ENCODE data around the gene IMP4. TPM values are rescaled to one million over a fixed set of nuclear protein-coding genes. Genes with fewer than 3 reads are reported as not detected.
A peak's percentile ranks its signal among the peaks of the same experiment; 100 is the strongest.

The IMP4 gene, protein sequence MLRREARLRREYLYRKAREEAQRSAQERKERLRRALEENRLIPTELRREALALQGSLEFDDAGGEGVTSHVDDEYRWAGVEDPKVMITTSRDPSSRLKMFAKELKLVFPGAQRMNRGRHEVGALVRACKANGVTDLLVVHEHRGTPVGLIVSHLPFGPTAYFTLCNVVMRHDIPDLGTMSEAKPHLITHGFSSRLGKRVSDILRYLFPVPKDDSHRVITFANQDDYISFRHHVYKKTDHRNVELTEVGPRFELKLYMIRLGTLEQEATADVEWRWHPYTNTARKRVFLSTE
- total RNA-seq, result 10 to 100 TPM; 77.4 to 95.4 TPM

DNA sequence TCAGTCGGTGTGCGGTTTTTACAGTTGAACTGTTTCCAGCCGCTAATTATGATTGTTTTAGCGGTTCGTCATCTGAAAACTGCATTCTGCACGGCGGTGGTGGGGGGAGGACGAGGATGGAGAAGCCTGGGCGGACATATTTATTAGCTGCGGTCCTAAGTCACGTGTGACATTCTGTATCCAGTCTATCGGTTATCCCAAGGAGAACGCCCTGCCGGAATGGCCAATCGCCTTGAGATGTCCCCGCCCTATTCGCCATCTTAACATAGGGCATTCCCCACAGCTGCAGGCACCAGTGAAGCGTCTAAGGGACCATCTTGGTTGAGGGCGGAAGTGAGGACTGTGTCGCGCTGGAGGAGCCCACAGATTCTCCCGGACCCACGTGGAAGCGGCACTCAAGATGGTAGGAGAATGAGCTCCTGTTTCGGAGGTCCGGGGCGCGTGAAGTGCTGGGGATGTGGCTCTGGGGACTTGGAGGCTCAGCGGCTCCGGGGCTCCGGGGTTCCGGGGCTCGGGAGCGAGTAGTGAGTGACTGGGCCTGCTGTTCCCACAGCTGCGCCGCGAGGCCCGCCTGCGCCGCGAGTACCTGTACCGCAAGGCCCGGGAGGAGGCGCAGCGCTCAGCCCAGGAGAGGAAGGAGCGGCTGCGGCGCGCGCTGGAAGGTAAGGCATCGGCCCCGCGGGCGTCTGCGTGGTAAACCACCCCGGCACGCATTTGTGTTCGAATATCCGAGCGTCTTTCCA is at the start of gene IMP4:
Gene IMP4, plus strand, starts transcription at position 365 of the 743 bp plus-strand sequence. Its CDS starts 36 bp downstream, at position 401.
- peak; percentile 91 to 95 for DNase-seq
- H3K27me3 Mint-ChIP-seq (ENCODE audit: low read depth), result no peaks in the 10 kb centered on the region
- H3K36me3 Mint-ChIP-seq (ENCODE audit: insufficient read depth in 2 of 2), result peaks cover 11 to 16% of the 10 kb centered on the region in 2 donors
- peak; percentile 89 for ATAC-seq (replicated peaks in 1 of 2)
- H3K4me3 Mint-ChIP-seq, result peak within 1 kb of the TSS; percentile 96 to 100
- no peaks in the 10 kb centered on the region for H3K9me3 Mint-ChIP-seq
- H3K4me1 Mint-ChIP-seq (ENCODE audit: low read depth), result peaks cover 27% of the 10 kb centered on the region
- H3K27ac Mint-ChIP-seq, result peak within 1 kb of the TSS; percentile 92

- H3K36me3 Mint-ChIP-seq (ENCODE audit: insufficient read depth in 2 of 2), result no peaks in the 10 kb centered on the region
- H3K4me1 Mint-ChIP-seq (ENCODE audit: low read depth), result no peaks in the 10 kb centered on the region
- no peak for ATAC-seq (replicated peaks in 1 of 2)
- no peak for DNase-seq
- H3K9me3 Mint-ChIP-seq, result no peaks in the 10 kb centered on the region
- no peak overlapping the region for H3K27ac Mint-ChIP-seq
- peaks cover 15% of the 10 kb centered on the region for H3K27me3 Mint-ChIP-seq (ENCODE audit: low read depth)
- H3K4me3 Mint-ChIP-seq, result no peak overlapping the region
Observed at GRCh38 chr2:130300258-130300969, 42.3 kb upstream of the IMP4 start.

DNA sequence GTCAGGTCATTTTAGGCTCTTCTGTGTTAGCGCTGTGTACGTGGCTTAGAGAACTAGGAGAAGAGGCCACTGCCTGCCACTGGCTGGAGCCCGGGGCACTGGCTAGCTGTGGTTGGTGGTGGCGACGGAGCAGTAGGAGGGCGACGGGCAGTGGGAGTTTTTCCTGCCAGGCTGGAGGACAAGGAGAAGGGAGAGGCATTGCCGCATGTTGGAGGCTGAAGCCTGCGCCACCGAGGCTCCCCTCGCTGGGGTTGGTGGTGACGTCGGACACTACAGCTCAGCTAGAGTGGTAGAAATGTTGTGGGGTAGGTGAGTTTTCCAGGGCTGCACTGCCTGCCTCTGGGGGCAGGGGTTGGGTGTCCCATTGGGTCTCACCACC is 41.7 kb upstream of the IMP4 start:
- no peak overlapping the region for H3K4me3 Mint-ChIP-seq
- no peaks in the 10 kb centered on the region for H3K36me3 Mint-ChIP-seq (ENCODE audit: insufficient read depth in 2 of 2)
- ATAC-seq (replicated peaks in 1 of 2), result no peak
- no peaks in the 10 kb centered on the region for H3K9me3 Mint-ChIP-seq
- no peak for DNase-seq
- no peak overlapping the region for H3K27ac Mint-ChIP-seq
- peaks cover 15% of the 10 kb centered on the region for H3K27me3 Mint-ChIP-seq (ENCODE audit: low read depth)
- no peaks in the 10 kb centered on the region for H3K4me1 Mint-ChIP-seq (ENCODE audit: low read depth)

DNA sequence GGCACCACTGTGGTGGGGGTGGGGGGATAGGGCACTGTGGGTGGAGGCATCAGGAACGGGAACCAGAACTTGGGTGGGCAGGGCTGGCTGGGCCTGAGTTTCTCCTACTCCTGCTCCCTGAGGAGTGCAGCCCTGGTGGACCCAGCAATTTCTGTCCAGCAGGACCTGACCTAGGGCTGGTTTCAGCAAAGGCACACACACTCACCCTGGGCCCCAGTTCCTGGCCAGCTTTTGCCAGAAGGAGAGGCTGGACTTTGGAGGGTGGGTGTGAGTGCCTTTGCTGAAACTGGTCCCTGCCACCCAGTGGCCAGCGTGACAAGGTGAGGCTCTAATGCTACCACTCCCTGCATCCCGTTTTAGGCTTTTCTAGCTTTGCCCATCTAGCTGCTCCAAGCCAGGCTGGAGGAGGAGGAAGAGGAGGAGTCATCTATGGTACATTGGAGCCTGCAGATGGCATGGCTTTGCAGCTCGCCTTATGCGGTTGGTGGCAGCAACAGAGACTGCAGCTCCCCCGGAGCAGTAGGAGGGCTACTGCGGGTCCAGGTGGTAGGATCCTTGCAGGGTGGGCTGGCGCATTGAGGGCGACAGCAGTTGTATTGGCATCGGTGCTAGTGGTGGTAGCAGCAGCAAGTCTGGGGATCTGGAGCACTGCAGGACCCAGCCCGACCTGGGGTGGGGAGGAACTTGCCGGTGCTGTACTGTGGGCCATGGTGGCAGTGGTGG is 40.4 kb upstream of the IMP4 start:
- H3K9me3 Mint-ChIP-seq, result no peaks in the 10 kb centered on the region
- peaks cover 23% of the 10 kb centered on the region for H3K27me3 Mint-ChIP-seq (ENCODE audit: low read depth)
- no peaks in the 10 kb centered on the region for H3K4me1 Mint-ChIP-seq (ENCODE audit: low read depth)
- H3K27ac Mint-ChIP-seq, result no peak overlapping the region
- no peak for DNase-seq
- H3K36me3 Mint-ChIP-seq (ENCODE audit: insufficient read depth in 2 of 2), result no peaks in the 10 kb centered on the region
- ATAC-seq (replicated peaks in 1 of 2), result no peak
- H3K4me3 Mint-ChIP-seq, result no peak overlapping the region

- Mint-ChIP-seq H3K4me1 (ENCODE audit: low read depth) (no peaks in the 10 kb centered on the region), H3K36me3 (ENCODE audit: insufficient read depth in 2 of 2) (no peaks in the 10 kb centered on the region), H3K9me3 (no peaks in the 10 kb centered on the region), H3K27ac (no peak overlapping the region), H3K27me3 (ENCODE audit: low read depth) (peaks cover 26% of the 10 kb centered on the region), H3K4me3 (no peak overlapping the region)
- ATAC-seq (replicated peaks in 1 of 2) (no peak), DNase-seq (no peak)
Observed at GRCh38 chr2:130303169-130303568, 39.5 kb upstream of the IMP4 start.

DNA sequence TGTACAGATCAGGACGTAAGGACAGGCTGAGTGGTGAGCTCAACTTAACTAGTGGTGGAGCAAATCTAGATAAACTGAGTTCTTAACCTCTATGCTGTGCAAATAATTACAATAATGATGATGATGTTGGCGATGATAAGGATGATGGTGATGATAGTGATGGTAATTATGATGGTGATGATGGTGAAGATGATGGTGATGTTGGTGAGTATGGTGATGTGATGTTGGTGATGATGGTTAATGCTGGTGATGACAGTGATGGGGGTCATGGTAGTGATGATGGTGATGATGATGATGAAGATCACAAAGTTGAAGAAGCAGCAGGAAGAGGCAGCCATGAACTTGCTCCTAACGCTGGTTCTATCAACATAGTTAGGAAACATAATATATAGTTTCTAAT is 38.0 kb upstream of the IMP4 start:
- ATAC-seq (replicated peaks in 1 of 2) (no peak), DNase-seq (no peak)
- Mint-ChIP-seq H3K4me1 (ENCODE audit: low read depth) (no peaks in the 10 kb centered on the region), H3K9me3 (no peaks in the 10 kb centered on the region), H3K27ac (no peak overlapping the region), H3K36me3 (ENCODE audit: insufficient read depth in 2 of 2) (no peaks in the 10 kb centered on the region), H3K4me3 (no peak overlapping the region), H3K27me3 (ENCODE audit: low read depth) (peaks cover 20% of the 10 kb centered on the region)

GRCh38 chr2:130307850-130308249 is 34.8 kb upstream of the IMP4 start:
- Mint-ChIP-seq H3K27ac (no peak overlapping the region), H3K36me3 (ENCODE audit: insufficient read depth in 2 of 2) (no peaks in the 10 kb centered on the region), H3K9me3 (no peaks in the 10 kb centered on the region), H3K27me3 (ENCODE audit: low read depth) (peaks cover 19% of the 10 kb centered on the region), H3K4me3 (no peak overlapping the region), H3K4me1 (ENCODE audit: low read depth) (no peaks in the 10 kb centered on the region)
- ATAC-seq (replicated peaks in 1 of 2) (no peak), DNase-seq (no peak)

DNA sequence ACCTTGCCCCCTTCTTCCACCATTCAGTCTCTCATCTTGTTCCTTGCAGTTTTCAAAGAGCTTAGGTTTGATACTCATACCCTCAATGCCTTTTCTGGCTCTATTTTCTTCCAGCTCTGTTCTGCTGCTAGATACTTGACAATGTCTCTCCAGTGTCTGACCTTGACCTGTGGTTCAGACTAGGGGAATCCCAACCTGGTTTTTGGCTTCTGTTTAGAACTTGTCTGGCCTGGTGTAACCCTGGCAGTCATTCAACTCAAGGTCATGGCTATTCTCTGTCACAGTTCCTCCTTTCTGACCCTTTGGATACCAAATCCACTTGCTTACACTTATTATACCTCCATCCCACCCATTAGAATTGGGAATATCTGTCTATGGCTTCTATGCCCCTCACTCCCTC is 31.8 kb upstream of the IMP4 start:
- peaks cover 13% of the 10 kb centered on the region for H3K27me3 Mint-ChIP-seq (ENCODE audit: low read depth)
- H3K27ac Mint-ChIP-seq, result no peak overlapping the region
- no peaks in the 10 kb centered on the region for H3K9me3 Mint-ChIP-seq
- no peak for DNase-seq
- no peaks in the 10 kb centered on the region for H3K4me1 Mint-ChIP-seq (ENCODE audit: low read depth)
- H3K4me3 Mint-ChIP-seq, result no peak overlapping the region
- no peak for ATAC-seq (replicated peaks in 1 of 2)
- no peaks in the 10 kb centered on the region for H3K36me3 Mint-ChIP-seq (ENCODE audit: insufficient read depth in 2 of 2)

DNA sequence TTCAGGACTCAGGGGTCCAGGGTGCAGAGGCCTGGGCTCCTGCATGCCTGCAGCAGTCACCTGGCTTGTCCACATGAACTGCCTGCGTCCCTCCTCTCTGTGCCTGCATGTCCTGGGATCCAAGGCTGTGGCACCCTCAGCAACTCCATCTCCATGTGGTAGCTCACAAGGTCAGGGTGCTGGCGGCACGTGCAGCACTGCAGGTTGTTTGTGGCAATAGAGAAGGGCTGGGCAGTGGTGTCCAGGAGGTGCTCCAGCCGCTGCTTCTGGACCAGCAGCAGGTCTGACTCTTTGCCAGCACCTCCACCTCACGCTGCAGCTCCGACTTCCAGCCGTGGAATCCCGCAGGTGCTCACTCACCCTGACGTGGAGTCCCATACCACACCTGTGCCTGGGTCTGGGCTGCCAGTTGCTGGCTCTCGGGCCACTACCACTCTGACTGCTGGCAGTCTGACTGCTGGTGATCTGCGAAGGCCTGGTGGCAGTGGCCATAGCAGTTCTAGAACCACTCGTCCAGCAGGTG is 28.8 kb upstream of the IMP4 start:
- no peak for DNase-seq
- H3K27ac Mint-ChIP-seq, result no peak overlapping the region
- no peaks in the 10 kb centered on the region for H3K36me3 Mint-ChIP-seq (ENCODE audit: insufficient read depth in 2 of 2)
- no peak overlapping the region for H3K4me3 Mint-ChIP-seq
- H3K9me3 Mint-ChIP-seq, result no peaks in the 10 kb centered on the region
- no peaks in the 10 kb centered on the region for H3K27me3 Mint-ChIP-seq (ENCODE audit: low read depth)
- ATAC-seq (replicated peaks in 1 of 2), result no peak
- no peaks in the 10 kb centered on the region for H3K4me1 Mint-ChIP-seq (ENCODE audit: low read depth)

GRCh38 chr2:130314377-130314776 is 28.3 kb upstream of the IMP4 start:
- H3K4me1 Mint-ChIP-seq (ENCODE audit: low read depth), result no peaks in the 10 kb centered on the region
- no peak overlapping the region for H3K4me3 Mint-ChIP-seq
- ATAC-seq (replicated peaks in 1 of 2) (no peak), DNase-seq (no peak)
- H3K27ac Mint-ChIP-seq, result no peak overlapping the region
- no peaks in the 10 kb centered on the region for H3K9me3 Mint-ChIP-seq
- no peaks in the 10 kb centered on the region for H3K36me3 Mint-ChIP-seq (ENCODE audit: insufficient read depth in 2 of 2)
- H3K27me3 Mint-ChIP-seq (ENCODE audit: low read depth), result no peaks in the 10 kb centered on the region

DNA sequence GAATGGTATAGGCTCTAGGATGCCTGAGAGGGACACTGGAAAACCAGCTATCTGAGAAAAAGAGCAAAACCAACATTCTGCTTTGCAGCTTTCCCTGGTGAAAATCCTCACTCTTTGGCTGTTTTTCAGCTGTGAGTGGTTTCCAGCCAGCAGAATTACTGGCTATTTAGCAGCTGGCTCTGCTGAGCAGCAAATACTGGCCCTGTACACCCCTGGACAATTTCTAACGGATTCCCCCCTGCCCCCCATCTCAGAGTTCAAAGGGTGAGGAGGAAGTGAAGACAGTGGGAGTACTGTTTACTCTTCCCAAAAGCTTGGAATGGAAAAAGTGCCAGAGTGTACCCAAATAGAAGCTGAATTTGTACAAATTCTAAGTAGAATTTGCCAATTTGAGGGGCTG is 26.1 kb upstream of the IMP4 start:
- Mint-ChIP-seq H3K27me3 (ENCODE audit: low read depth) (no peaks in the 10 kb centered on the region), H3K36me3 (ENCODE audit: insufficient read depth in 2 of 2) (no peaks in the 10 kb centered on the region), H3K27ac (no peak overlapping the region), H3K4me1 (ENCODE audit: low read depth) (no peaks in the 10 kb centered on the region), H3K4me3 (no peak overlapping the region), H3K9me3 (no peaks in the 10 kb centered on the region)
- ATAC-seq (replicated peaks in 1 of 2), result no peak
- DNase-seq, result no peak

- H3K4me1 Mint-ChIP-seq (ENCODE audit: low read depth), result no peaks in the 10 kb centered on the region
- H3K27ac Mint-ChIP-seq, result no peak overlapping the region
- H3K9me3 Mint-ChIP-seq, result no peaks in the 10 kb centered on the region
- ATAC-seq (replicated peaks in 1 of 2), result no peak
- H3K27me3 Mint-ChIP-seq (ENCODE audit: low read depth), result peaks cover 4% of the 10 kb centered on the region
- H3K36me3 Mint-ChIP-seq (ENCODE audit: insufficient read depth in 2 of 2), result no peaks in the 10 kb centered on the region
- no peak overlapping the region for H3K4me3 Mint-ChIP-seq
- DNase-seq, result no peak
Observed at GRCh38 chr2:130318906-130319305, 23.8 kb upstream of the IMP4 start.

DNA sequence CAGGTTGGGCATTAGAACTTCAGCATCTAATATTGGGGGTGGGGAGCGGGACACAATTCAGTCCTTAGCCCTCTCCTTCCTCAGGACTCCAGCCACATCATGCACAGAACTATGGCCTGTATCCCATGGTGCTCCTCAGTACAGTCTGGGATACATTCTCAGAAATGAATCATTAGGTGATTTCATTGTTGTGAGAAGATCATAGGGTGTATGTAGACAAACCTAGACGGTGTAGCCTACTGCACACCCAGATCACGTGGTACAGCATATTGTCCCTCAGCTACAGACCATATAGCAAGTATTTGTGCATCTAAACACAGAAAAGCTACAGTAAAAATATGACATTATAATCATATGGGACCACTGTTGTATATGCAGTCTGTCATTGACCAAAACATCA is 23.2 kb upstream of the IMP4 start:
- Mint-ChIP-seq H3K9me3 (no peaks in the 10 kb centered on the region), H3K36me3 (ENCODE audit: insufficient read depth in 2 of 2) (no peaks in the 10 kb centered on the region), H3K27ac (no peak overlapping the region), H3K27me3 (ENCODE audit: low read depth) (peaks cover 10% of the 10 kb centered on the region), H3K4me3 (no peak overlapping the region), H3K4me1 (ENCODE audit: low read depth) (no peaks in the 10 kb centered on the region)
- no peak for ATAC-seq (replicated peaks in 1 of 2)
- DNase-seq, result no peak

Data from activated T-cell treated with anti-CD3 and anti-CD28 coated beads, Interleukin-2, amount 50 U/mL, for 72 hours (primary cell).